HG03095 (cell line): ENCODE measurements around the gene SCAMP4.

Experiments used
- ATAC-seq: cut with Tn5 transposase; IDR thresholded peaks from one replicate; pipeline ENCODE4 v1.9.1; 2021; ENCODE audit warnings: moderate library complexity; ENCODE audit not compliant: unreplicated experiment

Gene SCAMP4

GRCh38 chr19:1935484-1936208, 30.4 kb downstream of the SCAMP4 start:
- no peak for ATAC-seq

DNA sequence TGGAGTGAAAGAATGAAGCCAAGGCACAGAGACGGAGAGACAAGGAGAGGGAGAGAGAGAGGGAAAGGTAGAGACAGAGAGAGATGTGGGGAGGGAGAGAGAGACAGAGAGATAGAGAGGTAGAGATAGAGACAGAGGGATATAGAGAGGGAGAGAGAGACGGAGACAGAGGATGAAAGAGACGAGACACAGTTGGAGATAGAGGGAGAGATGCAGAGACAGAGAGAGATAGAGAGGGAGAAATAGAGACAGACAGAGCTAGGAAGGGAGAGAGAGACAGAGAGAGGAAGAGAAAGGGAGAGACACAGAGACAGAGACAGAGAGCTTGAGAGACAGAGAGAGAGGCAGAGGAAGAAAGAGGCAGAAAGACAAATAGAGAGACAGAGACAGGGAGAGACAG, 31.2 kb downstream of the SCAMP4 start:
- no peak for ATAC-seq

- no peak for ATAC-seq
Measured at GRCh38 chr19:1936916-1937610, 31.9 kb downstream of the SCAMP4 start.

DNA sequence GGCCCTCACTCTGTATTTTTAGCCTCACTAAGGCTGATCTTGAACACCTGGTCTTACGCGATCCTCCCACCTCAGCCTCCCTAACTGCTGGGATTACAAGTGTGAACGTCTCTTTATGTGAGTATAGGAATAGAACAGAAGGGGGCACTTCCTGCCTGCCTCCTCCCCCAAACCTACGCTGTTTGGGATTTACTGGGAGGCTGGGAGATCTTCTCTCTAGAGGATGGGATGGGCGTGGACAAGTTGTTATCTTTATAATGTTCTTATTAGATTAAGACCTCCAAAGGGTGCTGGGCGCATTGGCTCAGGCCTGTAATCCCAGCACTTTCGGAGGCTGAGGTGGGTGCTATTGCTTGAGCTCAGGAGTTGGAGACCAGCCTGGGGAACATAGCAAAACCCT, 32.9 kb downstream of the SCAMP4 start:
- ATAC-seq = no peak

DNA sequence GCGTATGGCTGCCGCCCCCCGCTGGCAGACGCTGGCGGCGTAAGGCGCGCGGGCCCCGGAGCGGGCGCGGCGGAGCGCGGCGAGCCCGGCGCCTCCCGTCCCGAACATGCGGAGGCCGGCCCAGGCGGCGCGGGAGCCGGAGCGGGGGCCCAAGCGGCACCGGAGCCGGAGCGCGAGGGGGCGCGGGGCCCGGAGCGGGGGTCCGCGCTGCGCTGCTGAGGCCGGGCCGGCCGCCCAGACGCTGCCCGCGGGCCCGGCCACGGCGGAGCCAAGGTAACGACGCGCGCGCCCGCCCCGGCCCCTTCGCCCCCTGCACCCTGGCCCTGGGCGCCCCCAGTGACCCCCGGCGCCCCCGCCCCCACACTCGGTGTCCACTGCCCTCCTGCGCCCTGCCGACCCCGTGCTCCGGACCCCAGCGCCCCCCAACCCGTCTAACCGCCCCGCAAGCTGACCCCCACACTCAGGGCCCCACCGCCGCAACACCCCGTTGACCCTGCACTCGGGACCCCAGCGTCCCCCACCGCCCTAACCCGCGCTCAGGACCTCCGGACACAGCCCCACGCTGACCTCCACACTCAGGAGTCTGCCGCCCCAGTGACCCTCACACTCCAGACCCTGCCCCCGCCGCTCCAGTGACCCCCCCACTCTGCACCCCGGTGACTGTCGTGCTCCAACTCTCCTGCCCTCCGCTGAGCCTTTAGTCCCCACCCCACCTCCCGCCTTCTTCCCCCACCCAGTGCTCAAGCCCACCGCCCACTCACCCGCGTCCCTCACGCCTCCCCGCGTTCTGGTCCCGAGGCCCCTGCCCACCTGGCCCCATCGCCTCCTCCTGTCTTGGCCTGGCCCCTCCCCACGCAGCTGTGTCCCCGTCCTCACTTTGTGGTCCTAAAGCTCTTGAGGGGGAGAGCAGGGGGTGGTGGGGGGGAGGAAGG, 36.2 kb downstream of the SCAMP4 start, which contains the start of gene CSNK1G2:
TSS of gene CSNK1G2 (plus strand) at position 27 of the 932 bp plus-strand sequence. CDS start 28,601 bp downstream, outside the sequence.
- ATAC-seq = peak; percentile 37

DNA sequence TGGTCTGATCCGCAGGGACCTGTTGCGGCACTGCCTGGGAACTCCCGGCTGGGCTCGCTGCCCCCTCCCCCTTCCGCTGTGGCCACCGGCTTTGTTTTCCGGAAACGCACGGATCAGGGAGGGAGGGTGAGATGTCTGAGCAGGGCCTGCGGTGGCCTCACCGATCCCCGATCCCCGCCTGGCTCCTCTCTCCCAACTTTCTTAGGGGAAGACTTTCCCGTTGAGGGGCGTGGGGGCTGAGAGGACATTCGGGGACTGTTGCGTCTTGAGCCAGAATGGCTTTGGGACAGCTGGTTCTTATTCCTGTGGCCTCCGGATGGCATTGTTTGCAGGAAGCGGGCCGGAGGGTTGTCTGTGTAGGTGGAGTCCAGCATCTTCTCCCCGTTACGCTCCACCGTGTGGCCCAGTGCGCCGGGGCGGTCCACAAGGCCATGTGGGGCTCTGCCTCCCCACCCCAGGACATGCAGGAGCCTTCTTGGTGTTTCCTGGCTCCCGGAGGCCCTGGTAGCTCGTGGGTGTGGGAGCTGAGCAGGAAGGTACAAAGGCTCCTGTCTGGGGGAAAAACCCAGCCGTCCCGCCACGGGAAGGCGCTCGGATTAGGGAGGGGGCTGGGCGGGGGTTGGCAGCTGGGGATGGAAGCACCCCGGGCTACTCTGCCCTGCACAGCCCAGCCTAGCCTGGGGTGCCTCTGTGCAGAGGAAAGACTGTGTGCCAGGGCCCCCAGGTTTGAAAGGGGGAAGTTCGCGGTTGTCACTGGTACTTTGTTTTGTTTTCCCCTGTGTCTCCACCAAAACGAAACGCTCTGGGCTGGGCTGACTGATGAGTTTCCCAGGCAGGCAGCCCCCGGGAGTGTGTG, 37.1 kb downstream of the SCAMP4 start:
- no peak for ATAC-seq

DNA sequence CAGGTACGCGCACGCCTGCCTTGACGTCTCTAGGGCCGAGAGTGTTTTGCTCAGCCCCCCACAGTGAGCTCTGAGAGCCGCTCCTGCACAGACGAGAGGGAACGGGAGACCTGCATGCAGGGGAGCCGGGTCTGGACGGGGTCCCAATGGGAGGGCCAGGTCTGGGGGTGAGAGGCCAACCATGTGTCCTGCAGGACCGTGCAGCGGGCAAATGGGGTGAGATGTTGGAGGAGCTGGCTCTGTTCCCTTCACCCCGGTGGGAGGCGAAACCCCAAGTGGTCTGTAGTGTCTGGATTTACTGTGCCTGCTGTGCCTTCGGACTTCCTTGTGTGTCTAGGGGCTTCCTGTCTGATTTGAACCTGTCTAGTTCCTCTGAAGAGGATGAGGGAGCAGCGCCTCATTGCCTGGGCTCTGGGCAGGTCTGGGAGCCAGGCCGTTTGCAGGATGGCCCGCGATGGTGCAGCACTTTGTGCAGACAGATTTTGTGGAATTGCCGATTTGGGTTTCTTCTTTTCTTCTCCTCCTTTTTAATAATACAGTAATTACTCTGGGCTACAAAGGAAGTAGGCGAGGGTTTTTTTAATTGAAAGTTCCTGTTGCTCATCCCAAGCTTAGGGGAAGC, 37.8 kb downstream of the SCAMP4 start:
- ATAC-seq = no peak

DNA sequence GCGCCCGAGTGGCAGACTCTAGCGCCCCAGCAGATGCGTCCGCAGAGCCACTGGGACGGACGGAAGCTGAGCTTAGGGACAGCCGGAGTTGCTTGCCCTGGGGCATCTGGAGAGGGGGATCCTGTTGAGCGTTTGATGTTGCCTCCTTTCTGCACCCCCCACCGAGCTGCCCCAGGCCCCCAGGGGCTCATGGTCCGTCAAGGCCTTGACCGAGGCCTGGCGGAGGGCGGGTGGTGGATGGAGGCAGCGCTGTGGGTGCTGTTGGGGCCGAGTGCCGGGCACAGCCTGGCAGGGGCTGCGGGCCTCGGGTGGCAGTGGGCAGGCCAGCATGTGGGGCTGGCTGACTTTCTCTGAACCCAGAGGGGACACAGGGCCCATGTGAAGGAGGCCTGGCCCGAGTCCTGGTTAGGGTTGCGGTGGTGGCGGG, 38.5 kb downstream of the SCAMP4 start:
- ATAC-seq = no peak

GRCh38 chr19:1944088-1944915, 39.1 kb downstream of the SCAMP4 start:
- ATAC-seq = no peak

GRCh38 chr19:1944916-1945561, 39.8 kb downstream of the SCAMP4 start:
- ATAC-seq = no peak

DNA sequence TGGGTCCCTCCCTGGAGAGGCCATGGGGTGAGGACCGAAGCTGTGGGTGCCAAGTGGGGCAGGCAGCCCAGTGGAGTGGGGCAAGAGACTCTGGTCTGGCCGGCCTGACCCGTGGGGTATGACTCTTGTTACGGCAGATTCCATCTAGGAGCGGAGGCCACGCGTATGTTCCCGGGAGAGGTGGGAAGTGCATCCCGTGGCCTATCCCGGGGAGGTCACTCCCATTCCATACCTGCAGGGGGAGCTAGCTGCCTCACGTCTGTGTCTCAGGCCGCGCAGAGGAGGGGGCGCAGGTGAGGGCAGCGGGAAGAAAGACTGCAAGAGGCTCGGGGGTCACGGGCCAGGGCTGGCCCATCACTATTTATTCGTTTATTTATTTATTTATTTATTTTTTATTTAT, 40.7 kb downstream of the SCAMP4 start:
- ATAC-seq = no peak

DNA sequence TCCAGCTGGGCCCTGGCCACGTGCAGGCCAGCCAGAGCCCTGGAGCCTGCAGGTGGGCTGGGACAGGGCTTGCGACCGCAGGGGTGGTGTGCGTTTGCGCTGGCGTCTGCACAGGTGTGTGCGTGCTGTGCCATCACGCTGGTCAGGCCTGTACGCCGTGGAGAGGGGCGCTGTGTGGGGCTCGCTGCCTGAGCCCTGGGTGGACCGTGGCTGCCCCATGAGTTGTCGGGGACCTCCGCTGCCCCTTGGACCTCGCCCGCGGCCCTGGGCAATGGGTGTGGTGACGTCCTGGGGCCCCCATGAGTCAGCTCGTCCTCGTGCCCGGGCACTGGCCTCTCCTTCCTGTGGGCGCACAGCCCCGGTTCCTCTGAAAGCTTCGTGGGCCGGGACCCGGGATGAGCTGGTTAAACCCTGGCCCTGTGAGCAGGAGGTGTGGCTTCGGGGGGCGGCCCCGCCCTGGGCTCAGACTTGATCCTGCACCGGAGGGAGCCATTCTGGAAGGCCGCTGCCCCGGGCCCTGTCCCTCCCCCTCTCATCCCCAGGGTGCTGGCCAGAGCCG, 42.5 kb downstream of the SCAMP4 start:
- ATAC-seq = no peak

DNA sequence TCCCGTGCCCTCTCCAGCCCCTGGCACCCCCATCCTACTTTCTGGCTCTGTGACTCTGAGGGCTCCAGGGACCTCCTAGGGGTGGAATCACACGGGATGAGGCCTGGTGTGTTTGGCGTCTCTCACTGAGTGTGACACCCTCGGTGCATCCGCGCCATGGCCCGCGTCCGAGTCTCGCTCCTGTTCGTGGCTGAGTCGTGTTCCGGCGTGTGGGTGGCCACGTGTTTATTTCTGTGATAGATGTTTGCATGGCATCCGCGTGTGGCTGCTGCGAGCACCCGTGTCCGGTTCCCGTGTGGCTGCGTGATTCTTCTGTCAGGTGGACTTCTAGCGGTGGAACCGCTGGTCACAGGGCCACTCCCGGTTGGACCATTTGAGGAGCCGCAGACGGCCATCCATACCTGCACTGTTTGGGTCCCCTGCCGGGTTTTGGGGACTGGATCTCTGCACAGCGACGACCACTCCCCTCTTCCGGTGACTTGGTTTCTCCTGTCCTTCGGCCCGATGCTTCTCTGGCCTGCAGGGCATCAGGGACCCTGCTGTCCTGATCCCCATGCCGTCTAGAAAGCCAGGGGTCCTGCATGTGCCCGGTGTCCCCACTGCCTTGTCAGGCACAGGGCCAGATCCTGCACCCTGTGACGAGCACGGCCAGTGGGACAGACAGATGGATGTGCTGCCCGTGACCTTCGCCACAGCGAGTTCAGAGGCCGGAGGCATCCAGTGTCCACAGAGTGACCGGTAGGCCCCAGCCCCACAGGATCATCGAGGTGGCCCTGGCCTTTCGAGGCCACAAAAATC, 44.3 kb downstream of the SCAMP4 start:
- ATAC-seq = no peak

DNA sequence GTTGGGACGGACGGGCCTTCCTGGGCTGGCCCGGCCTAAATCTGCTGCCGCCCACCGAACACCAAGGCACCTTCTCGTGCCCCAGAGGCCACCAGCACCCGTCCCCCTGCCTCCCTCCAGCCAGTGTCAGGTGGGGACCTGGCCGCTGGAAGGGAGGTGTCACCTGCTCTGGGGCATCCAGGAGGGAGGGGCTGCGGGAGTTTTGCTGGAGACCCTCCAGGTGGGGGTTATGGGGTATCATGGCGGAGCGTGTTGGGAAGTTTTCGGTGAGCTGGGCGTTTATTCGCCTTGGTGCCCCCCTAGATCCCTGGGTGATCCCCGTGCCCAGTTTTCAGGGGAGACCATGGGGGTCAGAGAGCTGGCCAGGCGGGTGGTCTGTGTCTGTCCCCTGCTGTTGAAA, 45.4 kb downstream of the SCAMP4 start:
- ATAC-seq = no peak

- no peak for ATAC-seq
Measured at GRCh38 chr19:1952635-1953034, 47.4 kb downstream of the SCAMP4 start.

GRCh38 chr19:1953037-1953436, 47.8 kb downstream of the SCAMP4 start:
- ATAC-seq = no peak

GRCh38 chr19:1953441-1954094, 48.4 kb downstream of the SCAMP4 start:
- no peak for ATAC-seq
